HG02852 (cell line): ENCODE data around the gene LAMA2.

Source experiments
- ATAC-seq: cut with Tn5 transposase; IDR thresholded peaks from one replicate; pipeline ENCODE4 v1.9.1; 2021; ENCODE audit warnings: mild to moderate bottlenecking, moderate library complexity; ENCODE audit not compliant: unreplicated experiment

Gene LAMA2

DNA sequence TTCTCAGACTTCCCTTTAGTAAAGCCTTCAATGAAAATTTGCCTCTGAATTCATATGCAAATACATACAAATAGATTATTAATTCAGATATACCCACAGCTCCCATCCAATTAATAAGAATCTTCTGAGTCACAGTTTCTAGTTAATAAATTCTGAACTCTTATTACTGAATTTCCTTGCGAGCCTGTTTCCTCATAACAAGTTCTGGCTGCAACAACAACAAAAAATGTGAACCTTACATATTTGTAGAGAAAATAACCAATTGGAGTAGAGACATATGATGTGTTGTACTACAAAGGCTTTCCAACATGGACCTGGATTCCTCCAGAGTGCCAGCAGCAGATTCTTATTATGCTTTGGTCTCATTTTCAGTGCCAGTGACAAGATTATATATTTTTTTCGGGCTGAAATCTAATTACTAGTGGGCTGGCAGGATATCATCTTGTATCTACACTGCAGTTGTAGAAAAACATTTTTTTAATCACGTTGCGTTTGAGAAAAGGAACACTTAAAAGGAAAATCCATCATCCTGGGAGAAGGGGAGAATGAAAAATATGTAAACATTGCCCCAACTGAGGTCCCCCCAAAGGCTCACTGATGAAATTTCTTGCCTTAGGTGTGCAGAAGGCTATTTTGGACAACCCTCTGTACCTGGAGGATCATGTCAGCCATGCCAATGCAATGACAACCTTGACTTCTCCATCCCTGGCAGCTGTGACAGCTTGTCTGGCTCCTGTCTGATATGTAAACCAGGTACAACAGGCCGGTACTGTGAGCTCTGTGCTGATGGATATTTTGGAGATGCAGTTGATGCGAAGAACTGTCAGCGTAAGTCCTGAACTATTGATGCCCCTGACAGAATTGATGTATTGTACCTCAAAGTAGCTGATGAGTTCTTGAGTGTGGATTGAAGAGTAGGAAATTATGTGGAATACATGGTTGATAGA lies 404.6 kb downstream of the LAMA2 start:
- no peak for ATAC-seq

DNA sequence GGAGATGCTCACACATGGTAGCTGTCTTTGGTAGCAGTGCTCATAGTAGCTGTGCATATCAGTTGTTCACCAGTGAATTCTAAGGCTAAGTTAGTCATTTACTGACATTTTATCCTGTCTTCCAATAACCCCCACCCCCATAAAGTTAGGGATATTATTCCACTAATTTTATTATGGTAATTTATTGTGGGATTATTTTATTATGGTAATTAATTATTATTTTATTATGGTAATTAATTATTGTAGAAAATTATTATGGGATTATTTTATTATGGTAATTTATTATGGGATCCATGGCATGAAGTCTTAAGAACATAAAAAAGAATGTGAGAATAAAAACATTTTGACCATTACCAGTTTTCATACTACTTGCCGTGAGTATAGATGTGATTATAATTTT lies 406.5 kb downstream of the LAMA2 start:
- no peak for ATAC-seq

- ATAC-seq: no peak
Observed at GRCh38 chr6:129292836-129293235, 409.9 kb downstream of the LAMA2 start.

GRCh38 chr6:129297592-129297991 lies 414.7 kb downstream of the LAMA2 start:
- no peak for ATAC-seq

DNA sequence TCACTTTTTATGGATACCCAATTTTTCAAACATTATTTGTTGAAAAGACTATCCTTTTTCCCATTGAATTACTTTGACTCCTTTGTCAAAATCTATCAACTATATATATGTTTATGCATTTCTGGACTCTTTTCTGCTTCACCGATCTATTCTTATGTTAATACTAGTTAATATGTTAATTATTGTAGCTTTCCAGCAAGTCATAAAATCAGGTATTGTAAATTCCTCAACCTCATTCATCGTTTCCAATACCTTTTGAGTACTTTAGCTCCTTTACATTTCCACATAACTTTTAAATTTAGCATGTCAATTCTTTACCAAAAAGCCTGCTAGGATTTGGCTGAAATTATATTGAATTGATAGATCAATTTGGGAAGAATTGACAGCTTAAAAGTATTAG lies 419.7 kb downstream of the LAMA2 start:
- ATAC-seq: no peak

GRCh38 chr6:129306826-129307225 lies 423.9 kb downstream of the LAMA2 start:
- no peak for ATAC-seq

GRCh38 chr6:129307845-129308244 lies 424.9 kb downstream of the LAMA2 start:
- ATAC-seq: no peak

DNA sequence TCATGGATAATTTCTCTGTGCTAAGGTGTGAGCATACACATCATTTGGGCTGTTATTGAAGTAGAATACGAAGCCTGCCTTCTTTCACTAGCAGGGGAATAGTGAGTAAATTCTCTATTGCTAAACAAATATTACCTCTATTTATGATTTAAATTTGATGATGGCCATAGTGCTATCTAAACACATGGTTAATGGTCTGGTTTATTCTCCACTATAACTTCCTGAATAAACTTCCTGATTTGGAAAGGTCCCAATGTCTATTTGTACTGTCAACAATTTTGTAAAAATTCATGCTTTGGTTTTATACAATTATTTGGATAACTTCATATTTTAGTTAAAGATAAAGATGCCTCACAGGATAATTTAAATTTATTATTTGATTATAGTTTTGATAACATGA lies 426.2 kb downstream of the LAMA2 start:
- ATAC-seq: no peak

GRCh38 chr6:129312880-129313279 lies 429.9 kb downstream of the LAMA2 start:
- ATAC-seq: no peak

DNA sequence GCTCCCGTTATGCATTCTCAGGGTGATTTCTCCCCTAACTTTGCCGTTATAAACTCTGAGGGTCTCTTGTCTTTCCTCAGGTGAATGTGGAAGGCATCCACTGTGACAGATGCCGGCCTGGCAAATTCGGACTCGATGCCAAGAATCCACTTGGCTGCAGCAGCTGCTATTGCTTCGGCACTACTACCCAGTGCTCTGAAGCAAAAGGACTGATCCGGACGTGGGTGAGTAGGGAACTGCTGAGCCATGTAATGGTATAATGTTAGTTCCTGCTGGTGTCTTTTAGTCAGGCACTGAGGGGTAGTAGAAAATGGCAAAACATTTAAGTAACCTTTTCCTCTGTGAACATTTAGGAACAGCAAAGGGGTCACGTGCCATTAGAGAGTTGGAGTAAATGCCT lies 431.6 kb downstream of the LAMA2 start:
- no peak for ATAC-seq

GRCh38 chr6:129317931-129318820 lies 435.2 kb downstream of the LAMA2 start:
- no peak for ATAC-seq

- no peak for ATAC-seq
Observed at GRCh38 chr6:129320892-129321291, 438.0 kb downstream of the LAMA2 start.

GRCh38 chr6:129321303-129321702 lies 438.4 kb downstream of the LAMA2 start:
- ATAC-seq: no peak

- ATAC-seq: no peak
Observed at GRCh38 chr6:129324345-129324744, 441.4 kb downstream of the LAMA2 start.

DNA sequence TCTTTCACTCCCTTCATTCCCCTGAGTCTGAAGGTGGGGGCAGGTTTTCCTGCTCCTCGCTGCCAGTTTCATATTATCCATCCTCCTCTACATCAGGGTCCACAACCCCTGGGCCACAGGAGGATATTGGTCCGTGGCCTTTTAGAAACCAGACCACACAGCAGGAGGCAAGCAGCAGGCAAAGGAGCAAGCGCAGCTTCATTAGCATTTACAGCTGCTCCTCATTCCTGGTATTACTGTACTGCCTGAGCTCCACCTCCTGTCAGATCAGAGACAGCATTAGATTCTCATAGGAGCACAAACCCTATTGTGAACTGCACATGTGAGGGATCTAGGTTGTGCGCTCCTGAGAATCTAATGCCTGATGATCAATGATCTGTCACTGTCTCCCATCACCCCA lies 446.7 kb downstream of the LAMA2 start:
- ATAC-seq: no peak

DNA sequence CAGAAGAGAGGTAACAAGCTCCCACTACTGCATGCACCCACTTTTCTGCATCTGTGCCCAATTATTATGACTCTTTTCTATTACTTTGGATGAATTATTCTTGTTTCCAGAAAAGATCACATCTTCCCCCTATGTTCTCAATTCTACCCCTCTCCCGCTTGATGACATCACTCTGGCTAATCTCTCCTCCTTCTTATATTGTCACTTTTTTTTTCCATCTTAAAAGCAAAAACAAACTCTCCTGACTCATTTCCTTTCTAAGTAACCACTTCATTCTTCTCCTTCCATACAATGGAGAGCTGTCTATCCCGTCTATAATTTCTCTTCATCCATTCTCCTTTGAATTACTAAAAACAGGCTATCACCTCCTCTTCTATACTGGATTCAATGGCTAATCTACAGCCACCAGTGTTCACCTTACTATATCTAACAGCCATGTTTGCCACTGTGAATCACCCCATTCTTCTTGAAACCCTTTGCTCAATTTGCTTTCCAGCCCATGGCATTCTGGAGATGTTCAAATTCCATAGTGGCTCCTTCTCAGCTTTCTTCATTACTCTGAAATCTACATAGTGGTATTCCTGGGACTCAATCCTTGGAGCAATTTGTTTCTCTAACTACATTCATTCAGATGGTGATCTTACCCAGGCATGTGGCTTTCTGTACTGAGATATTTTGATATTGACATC lies 448.7 kb downstream of the LAMA2 start:
- ATAC-seq: no peak

GRCh38 chr6:129335792-129336191 lies 452.9 kb downstream of the LAMA2 start:
- ATAC-seq: no peak

- no peak for ATAC-seq
Observed at GRCh38 chr6:129338683-129339082, 455.7 kb downstream of the LAMA2 start.

GRCh38 chr6:129340983-129341382 lies 458.0 kb downstream of the LAMA2 start:
- no peak for ATAC-seq

DNA sequence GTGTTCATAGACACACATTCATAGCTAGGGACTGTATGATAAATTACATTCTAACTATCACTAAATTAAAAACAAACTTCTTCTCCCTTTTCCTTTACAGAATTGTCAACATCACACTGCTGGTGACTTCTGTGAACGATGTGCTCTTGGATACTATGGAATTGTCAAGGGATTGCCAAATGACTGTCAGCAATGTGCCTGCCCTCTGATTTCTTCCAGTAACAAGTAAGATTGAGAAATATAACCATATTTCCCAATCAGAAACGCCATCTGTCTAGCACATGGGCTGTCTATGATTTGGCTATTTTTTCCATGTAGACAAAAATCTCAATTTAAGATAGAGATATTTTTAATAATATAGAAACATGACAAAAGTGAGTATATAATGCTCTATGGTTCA lies 459.3 kb downstream of the LAMA2 start:
- no peak for ATAC-seq

GRCh38 chr6:129342796-129343195 lies 459.9 kb downstream of the LAMA2 start:
- no peak for ATAC-seq
